Liver (tissue), 9 donors: ENCODE results near the gene KBTBD13. TPM values are rescaled to one million over a fixed set of nuclear protein-coding genes. Genes with fewer than 3 reads are reported as not detected.
A peak's percentile ranks its signal among the peaks of the same experiment; 100 is the strongest.

Experiments used
- DNase-seq: peaks from one replicate; pipeline ENCODE4 v3.0.0-alpha.2; 2017; ENCODE audit warnings: low spot score
- H3K27ac ChIP-seq, 2 donors: one replicate each; pipeline ENCODE4 v1.7.0; 2013; ENCODE audit warnings: inconsistent platforms in 2 of 2, low read length in 2 of 2, control low read depth in 1 of 2, low read depth in 1 of 2, mild to moderate bottlenecking in 1 of 2
- H3K27me3 ChIP-seq, 4 donors: one replicate each; pipeline versions ENCODE4 v1.6.1 to v1.7.0; 2013; ENCODE audit warnings: low read length in 3 of 4, inconsistent platforms in 1 of 4, mild to moderate bottlenecking in 1 of 4, moderate library complexity in 1 of 4; ENCODE audit not compliant: control insufficient read depth in 4 of 4, insufficient read depth in 4 of 4
- H3K36me3 ChIP-seq, 4 donors: one replicate each; pipeline versions ENCODE4 v1.6.1 to v1.7.0; 2013; ENCODE audit warnings: low read length in 3 of 4, mild to moderate bottlenecking in 3 of 4, low read depth in 1 of 4, moderate library complexity in 1 of 4; ENCODE audit not compliant: control insufficient read depth in 4 of 4, insufficient read depth in 3 of 4
- H3K4me1 ChIP-seq, 4 donors: one replicate each; pipeline versions ENCODE4 v1.6.1 to v1.7.0; 2013; ENCODE audit warnings: low read length in 3 of 4, mild to moderate bottlenecking in 3 of 4, moderate library complexity in 1 of 4; ENCODE audit not compliant: control insufficient read depth in 4 of 4, insufficient read depth in 4 of 4
- H3K4me3 ChIP-seq, 3 donors: one replicate each; pipeline versions ENCODE4 v1.6.1 to v1.7.0; 2013; ENCODE audit warnings: low read length in 3 of 3, control low read depth in 1 of 3, low read depth in 1 of 3, mild to moderate bottlenecking in 1 of 3
- H3K9ac ChIP-seq, 2 donors: one replicate each; pipeline ENCODE4 v1.7.0; 2013; ENCODE audit warnings: low read length in 2 of 2, mild to moderate bottlenecking in 2 of 2, moderate library complexity in 2 of 2, control low read depth in 1 of 2, low read depth in 1 of 2
- H3K9me3 ChIP-seq, 4 donors: one replicate each; pipeline versions ENCODE4 v1.6.1 to v1.7.0; 2013; ENCODE audit warnings: low read length in 3 of 4; ENCODE audit not compliant: control insufficient read depth in 4 of 4
- FOXA1 ChIP-seq: IDR thresholded peaks from 2 replicates; pipeline ENCODE4 v1.6.1; 2016; ENCODE audit warnings: antibody characterized with exemption
- GABPA ChIP-seq, 2 donors: IDR thresholded peaks in 1 of 2; conservative IDR thresholded peaks in 1 of 2; 2 replicates each; pipeline ENCODE4 v1.6.1; 2016; ENCODE audit warnings: antibody characterized with exemption in 2 of 2, mild to moderate bottlenecking in 1 of 2, moderate library complexity in 1 of 2
- HNF4A ChIP-seq, 2 donors: conservative IDR thresholded peaks; 2 replicates each; pipeline ENCODE4 v1.6.1; 2016; ENCODE audit warnings: antibody characterized with exemption in 2 of 2, mild to moderate bottlenecking in 2 of 2
- JUND ChIP-seq, 2 donors: IDR thresholded peaks; 2 replicates each; pipeline ENCODE4 v1.6.1; 2016; ENCODE audit warnings: antibody characterized with exemption in 2 of 2
- NR2F2 ChIP-seq: IDR thresholded peaks from 2 replicates; pipeline ENCODE4 v1.6.1; 2016; ENCODE audit warnings: antibody characterized with exemption
- RAD21 ChIP-seq, 2 donors: IDR thresholded peaks; 2 replicates each; pipeline ENCODE4 v1.6.1; 2016; ENCODE audit warnings: antibody characterized with exemption in 2 of 2, mild to moderate bottlenecking in 2 of 2
- RXRA ChIP-seq, 2 donors: IDR thresholded peaks; 2 replicates each; pipeline ENCODE4 v1.6.1; 2017 to 2018; ENCODE audit warnings: antibody characterized with exemption in 2 of 2, mild to moderate bottlenecking in 1 of 2
- TAF1 ChIP-seq: conservative IDR thresholded peaks from 2 replicates; pipeline ENCODE4 v1.6.1; 2016; ENCODE audit warnings: antibody characterized with exemption, mild to moderate bottlenecking
- WGBS: extraction: QIAGEN DNeasy Blood & Tissue Kit; methylation state at CpG from one replicate; pipeline ENCODE4 v1.1.7; 2013; 5-methylcytosine and 5-hydroxymethylcytosine counted together
- polyA plus RNA-seq, 2 donors: library from polyadenylated mRNA; stranded (reverse) in 1 of 2; unstranded in 1 of 2; fragments of 200-250 nt in 1 of 2; fragments of >200 nt in 1 of 2; fragmentation: Nextera tagmentation in 1 of 2; extraction: Ambion mirVana in 1 of 2; gene quantifications; one replicate each; pipeline versions ENCODE4 v1.2.1 to v1.2.3, GENCODE V29; 2013 to 2015
- total RNA-seq, 2 donors: library from RNA; depleted of rRNA; stranded (reverse); fragments of >200 nt; gene quantifications; one replicate each; pipeline ENCODE4 v1.2.3, GENCODE V29; 2014
- TF ChIP-seq, protein P1 (sequence below): IDR thresholded peaks from 2 replicates; pipeline ENCODE4 v1.6.1; 2016; ENCODE audit warnings: antibody characterized with exemption
- TF ChIP-seq, protein P2 (sequence below): IDR thresholded peaks from 2 replicates; pipeline ENCODE4 v1.6.1; 2016; ENCODE audit warnings: antibody characterized with exemption
- TF ChIP-seq, protein P3 (sequence below): IDR thresholded peaks from 2 replicates; pipeline ENCODE4 v1.6.1; 2016; ENCODE audit warnings: antibody characterized with exemption
- TF ChIP-seq, protein P4 (sequence below): IDR thresholded peaks from 2 replicates; pipeline ENCODE4 v1.6.1; 2016; ENCODE audit warnings: antibody characterized with exemption, mild to moderate bottlenecking
- donor health status: healthy.
- donor health status: healthy.
- donor health status: healthy.
- donor health status: healthy.
- donor health status: healthy.

The KBTBD13 gene
- total and polyA plus RNA-seq, 4 donors, result not detected

DNA sequence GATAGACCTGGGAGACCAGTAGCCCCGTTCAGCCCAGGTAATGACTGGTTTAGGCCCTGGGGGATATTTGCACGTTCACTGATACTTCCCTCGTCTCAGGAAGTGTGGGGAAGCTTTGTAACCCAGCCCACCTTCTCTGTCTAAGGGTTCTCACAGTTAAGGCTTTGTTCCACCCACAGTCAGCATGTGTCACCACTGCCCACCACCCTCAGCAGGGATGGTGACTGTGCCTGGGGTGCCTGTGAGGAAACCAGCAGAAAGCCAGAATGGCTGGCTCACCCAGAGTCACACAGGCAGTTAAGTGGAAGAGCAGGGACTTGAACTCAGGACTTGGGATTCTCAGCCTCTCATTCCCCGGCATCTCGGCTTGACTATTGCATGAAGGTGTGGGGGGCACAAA lies 5.2 kb downstream of the KBTBD13 start:
- WGBS, result 88% methylated on average over 5 of the region's 5 CpGs
- Histone ChIP-seq H3K36me3 (no peaks in the 10 kb centered on the region), H3K4me3 (no peak overlapping the region), H3K27me3 (no peaks in the 10 kb centered on the region), H3K4me1 (peaks cover 3 to 16% (median 11%) of the 10 kb centered on the region in 4 donors), H3K27ac (no peak overlapping the region), H3K9me3 (no peaks in the 10 kb centered on the region), H3K9ac (no peak overlapping the region)
- no peak for DNase-seq
- TF ChIP-seq RAD21 (IDR thresholded peaks at IDR 0.05), result no peak
- TF ChIP-seq, protein P1, sequence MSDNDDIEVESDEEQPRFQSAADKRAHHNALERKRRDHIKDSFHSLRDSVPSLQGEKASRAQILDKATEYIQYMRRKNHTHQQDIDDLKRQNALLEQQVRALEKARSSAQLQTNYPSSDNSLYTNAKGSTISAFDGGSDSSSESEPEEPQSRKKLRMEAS, result no peak

DNA sequence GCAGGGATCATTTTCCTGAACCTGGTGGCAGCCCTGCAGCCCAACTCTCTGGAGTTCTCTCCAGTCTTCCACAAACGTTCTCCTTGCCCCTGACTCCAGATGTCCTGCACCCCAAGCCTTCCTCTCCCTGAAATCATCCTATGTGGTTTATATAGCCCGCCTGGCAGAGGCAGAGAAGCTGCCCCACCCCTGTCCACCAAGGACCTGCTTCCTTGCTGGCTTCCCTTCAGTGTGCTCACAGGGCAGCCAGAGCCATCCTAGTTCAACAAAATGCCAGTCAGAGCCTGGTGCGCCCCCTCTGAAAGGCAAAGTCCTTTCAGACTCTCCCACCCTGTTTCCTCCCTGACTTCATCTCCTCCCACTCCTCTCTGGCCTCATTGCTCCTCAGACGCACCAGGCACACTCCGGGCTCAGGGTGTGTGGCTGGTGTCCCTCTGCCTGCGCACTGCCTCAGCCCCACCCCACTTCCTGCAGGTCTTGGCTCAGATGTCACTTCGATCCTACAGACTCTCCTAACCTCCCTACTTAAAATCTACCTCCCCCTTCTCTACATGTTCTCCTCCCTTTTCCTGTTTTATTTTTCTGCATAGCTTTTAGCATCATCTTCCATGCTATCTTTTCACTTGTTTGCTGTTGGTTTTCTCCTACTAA lies 5.9 kb downstream of the KBTBD13 start:
- Histone ChIP-seq H3K9me3 (no peaks in the 10 kb centered on the region), H3K36me3 (no peaks in the 10 kb centered on the region), H3K4me1 (peaks cover 3 to 23% (median 14%) of the 10 kb centered on the region in 4 donors), H3K4me3 (no peak overlapping the region), H3K27me3 (no peaks in the 10 kb centered on the region), H3K27ac (no peak overlapping the region), H3K9ac (no peak overlapping the region)
- 46% methylated on average over 7 of the region's 7 CpGs for WGBS
- DNase-seq, result no peak
- TF ChIP-seq GABPA (IDR thresholded peaks at IDR 0.05 in 1 of 2, conservative IDR thresholded peaks at IDR 0.05 in 1 of 2), result no peak
- TF ChIP-seq, protein P1, result no peak

DNA sequence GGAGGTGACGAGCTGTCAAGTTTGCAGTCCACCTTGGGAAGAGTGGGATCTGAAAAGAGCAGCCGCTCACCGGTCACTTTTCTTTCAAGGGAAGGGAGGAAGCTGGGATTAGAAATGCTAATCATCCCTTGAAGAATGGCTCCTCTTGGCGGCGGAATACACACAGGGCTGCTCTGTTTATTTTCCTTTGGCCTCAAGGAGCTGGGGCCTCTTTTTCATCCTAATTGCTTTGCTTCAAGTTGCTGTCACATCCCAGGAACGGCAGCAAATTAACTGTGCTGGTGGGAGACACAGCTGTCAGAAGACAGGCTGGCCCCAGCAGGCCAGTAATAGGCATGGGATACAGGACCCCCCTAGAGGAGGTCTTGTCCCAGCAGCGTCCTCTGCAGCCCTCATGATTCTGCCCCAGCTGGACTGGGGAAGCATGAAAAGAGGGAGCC lies 6.7 kb downstream of the KBTBD13 start:
- H3K27ac ChIP-seq, result no peak overlapping the region
- H3K4me1 ChIP-seq, result peaks cover 8 to 27% (median 19%) of the 10 kb centered on the region in 4 donors
- no peaks in the 10 kb centered on the region for H3K27me3 ChIP-seq
- DNase-seq, result no peak
- no peak overlapping the region for H3K4me3 ChIP-seq
- TF ChIP-seq JUND (IDR thresholded peaks at IDR 0.05) (no peak), RAD21 (IDR thresholded peaks at IDR 0.05) (peak in 1 of 2 donors; percentile 43)
- no peaks in the 10 kb centered on the region for H3K9me3 ChIP-seq
- no peak overlapping the region for H3K9ac ChIP-seq
- 77% methylated on average over 7 of the region's 7 CpGs for WGBS
- no peaks in the 10 kb centered on the region for H3K36me3 ChIP-seq

DNA sequence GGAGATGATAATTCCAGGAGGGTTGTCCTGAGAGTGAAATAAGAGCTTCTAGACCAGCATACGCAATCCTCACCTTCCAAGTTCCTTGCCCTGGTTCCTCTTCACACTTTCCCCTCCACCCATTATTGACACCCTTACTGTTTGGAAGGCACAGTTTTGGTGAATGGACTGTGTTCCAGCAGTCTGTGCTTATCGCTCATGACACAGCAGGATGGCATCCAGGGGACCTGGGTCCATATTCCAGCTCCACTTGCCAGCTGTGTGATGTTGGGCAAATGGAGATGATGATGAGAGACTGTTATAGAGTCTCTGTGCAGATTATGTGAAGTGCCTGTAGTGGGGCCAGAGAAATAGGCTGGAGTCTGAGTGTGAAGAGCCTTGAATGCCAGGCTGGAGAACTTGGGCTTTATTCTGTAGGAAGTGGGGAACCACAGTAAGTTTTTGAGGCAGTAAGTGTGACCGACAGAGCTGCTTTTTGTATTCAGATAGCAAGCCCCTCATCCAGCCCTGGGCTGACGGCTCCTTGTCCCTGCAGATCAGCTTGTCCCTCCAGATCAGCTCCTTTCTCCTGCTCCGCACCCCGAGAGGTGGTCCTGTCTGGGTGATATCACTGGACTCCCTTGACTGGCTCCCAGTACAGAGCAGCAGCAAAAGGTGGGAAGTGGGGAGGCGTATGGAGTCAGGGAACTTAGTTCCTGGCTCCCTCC lies 8.1 kb downstream of the KBTBD13 start:
- H3K4me3 ChIP-seq, result no peak overlapping the region
- H3K9me3 ChIP-seq, result no peaks in the 10 kb centered on the region
- 77% methylated on average over 7 of the region's 7 CpGs for WGBS
- H3K27ac ChIP-seq, result peak overlapping the region; percentile 14 to 36
- no peak for DNase-seq
- H3K36me3 ChIP-seq, result no peaks in the 10 kb centered on the region
- no peaks in the 10 kb centered on the region for H3K27me3 ChIP-seq
- H3K4me1 ChIP-seq, result peaks cover 17 to 39% (median 27%) of the 10 kb centered on the region in 4 donors
- no peak overlapping the region for H3K9ac ChIP-seq
- TF ChIP-seq FOXA1 (peak; percentile 29), RAD21 (IDR thresholded peaks at IDR 0.05) (peak; percentile 13 to 42), RXRA (IDR thresholded peaks at IDR 0.05) (peak; percentile 66 to 91), HNF4A (conservative IDR thresholded peaks at IDR 0.05) (peak; percentile 99), TAF1 (no peak), NR2F2 (no peak), JUND (IDR thresholded peaks at IDR 0.05) (peak in 1 of 2 donors; percentile 83), GABPA (IDR thresholded peaks at IDR 0.05 in 1 of 2, conservative IDR thresholded peaks at IDR 0.05 in 1 of 2) (no peak)
- TF ChIP-seq, protein P1, result no peak
- TF ChIP-seq, protein P2, sequence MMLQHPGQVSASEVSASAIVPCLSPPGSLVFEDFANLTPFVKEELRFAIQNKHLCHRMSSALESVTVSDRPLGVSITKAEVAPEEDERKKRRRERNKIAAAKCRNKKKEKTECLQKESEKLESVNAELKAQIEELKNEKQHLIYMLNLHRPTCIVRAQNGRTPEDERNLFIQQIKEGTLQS, result no peak
- TF ChIP-seq, protein P3, sequence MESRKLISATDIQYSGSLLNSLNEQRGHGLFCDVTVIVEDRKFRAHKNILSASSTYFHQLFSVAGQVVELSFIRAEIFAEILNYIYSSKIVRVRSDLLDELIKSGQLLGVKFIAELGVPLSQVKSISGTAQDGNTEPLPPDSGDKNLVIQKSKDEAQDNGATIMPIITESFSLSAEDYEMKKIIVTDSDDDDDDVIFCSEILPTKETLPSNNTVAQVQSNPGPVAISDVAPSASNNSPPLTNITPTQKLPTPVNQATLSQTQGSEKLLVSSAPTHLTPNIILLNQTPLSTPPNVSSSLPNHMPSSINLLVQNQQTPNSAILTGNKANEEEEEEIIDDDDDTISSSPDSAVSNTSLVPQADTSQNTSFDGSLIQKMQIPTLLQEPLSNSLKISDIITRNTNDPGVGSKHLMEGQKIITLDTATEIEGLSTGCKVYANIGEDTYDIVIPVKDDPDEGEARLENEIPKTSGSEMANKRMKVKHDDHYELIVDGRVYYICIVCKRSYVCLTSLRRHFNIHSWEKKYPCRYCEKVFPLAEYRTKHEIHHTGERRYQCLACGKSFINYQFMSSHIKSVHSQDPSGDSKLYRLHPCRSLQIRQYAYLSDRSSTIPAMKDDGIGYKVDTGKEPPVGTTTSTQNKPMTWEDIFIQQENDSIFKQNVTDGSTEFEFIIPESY, result no peak
- TF ChIP-seq, protein P4, sequence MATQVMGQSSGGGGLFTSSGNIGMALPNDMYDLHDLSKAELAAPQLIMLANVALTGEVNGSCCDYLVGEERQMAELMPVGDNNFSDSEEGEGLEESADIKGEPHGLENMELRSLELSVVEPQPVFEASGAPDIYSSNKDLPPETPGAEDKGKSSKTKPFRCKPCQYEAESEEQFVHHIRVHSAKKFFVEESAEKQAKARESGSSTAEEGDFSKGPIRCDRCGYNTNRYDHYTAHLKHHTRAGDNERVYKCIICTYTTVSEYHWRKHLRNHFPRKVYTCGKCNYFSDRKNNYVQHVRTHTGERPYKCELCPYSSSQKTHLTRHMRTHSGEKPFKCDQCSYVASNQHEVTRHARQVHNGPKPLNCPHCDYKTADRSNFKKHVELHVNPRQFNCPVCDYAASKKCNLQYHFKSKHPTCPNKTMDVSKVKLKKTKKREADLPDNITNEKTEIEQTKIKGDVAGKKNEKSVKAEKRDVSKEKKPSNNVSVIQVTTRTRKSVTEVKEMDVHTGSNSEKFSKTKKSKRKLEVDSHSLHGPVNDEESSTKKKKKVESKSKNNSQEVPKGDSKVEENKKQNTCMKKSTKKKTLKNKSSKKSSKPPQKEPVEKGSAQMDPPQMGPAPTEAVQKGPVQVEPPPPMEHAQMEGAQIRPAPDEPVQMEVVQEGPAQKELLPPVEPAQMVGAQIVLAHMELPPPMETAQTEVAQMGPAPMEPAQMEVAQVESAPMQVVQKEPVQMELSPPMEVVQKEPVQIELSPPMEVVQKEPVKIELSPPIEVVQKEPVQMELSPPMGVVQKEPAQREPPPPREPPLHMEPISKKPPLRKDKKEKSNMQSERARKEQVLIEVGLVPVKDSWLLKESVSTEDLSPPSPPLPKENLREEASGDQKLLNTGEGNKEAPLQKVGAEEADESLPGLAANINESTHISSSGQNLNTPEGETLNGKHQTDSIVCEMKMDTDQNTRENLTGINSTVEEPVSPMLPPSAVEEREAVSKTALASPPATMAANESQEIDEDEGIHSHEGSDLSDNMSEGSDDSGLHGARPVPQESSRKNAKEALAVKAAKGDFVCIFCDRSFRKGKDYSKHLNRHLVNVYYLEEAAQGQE, result peak; percentile 47
